Measurements from ENCODE around the gene RGS3.
A peak's percentile ranks its signal among the peaks of the same experiment; 100 is the strongest.

Gene RGS3

GRCh38 chr9:113568571-113569321 is 105.2 kb downstream of the RGS3 start:
- DNase-seq (ENCODE audit: low read depth) = no peak
- TF ChIP-seq, protein P1, sequence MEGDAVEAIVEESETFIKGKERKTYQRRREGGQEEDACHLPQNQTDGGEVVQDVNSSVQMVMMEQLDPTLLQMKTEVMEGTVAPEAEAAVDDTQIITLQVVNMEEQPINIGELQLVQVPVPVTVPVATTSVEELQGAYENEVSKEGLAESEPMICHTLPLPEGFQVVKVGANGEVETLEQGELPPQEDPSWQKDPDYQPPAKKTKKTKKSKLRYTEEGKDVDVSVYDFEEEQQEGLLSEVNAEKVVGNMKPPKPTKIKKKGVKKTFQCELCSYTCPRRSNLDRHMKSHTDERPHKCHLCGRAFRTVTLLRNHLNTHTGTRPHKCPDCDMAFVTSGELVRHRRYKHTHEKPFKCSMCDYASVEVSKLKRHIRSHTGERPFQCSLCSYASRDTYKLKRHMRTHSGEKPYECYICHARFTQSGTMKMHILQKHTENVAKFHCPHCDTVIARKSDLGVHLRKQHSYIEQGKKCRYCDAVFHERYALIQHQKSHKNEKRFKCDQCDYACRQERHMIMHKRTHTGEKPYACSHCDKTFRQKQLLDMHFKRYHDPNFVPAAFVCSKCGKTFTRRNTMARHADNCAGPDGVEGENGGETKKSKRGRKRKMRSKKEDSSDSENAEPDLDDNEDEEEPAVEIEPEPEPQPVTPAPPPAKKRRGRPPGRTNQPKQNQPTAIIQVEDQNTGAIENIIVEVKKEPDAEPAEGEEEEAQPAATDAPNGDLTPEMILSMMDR (conservative IDR thresholded peaks at IDR 0.05; ENCODE audit: low read depth, low read length) = no peak
- no peak overlapping the region for H3K4me3 ChIP-seq (ENCODE audit: low read depth, low read length)

DNA sequence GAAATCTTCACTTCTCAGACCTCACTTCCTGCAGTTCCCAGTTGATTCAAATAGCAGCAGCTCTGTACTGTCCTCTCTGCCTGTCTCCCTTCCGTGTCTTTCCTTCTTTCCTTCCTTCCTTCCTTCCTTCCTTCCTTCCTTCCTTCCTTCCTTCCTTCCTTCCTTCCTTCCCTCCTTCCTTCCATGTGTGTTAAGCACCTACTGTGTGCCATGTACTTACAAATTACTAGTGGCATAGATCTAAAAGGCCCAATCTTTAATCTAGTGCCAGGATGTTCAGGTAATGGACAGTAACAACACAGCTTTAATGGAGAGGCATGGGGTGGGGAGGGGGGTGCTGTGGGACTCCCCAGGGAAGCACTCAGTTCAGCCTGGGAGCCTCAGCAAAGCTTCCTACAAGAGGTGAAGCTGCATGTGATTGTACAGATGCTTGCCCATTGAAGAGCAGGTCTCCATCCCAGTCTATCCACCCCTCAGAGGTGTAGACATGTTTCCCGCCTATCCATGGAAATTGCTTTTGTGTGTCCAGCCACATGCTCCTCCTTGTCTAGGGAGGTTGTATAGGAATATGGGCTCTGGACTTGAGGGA is 106.0 kb downstream of the RGS3 start:
- TF ChIP-seq, protein P1 (conservative IDR thresholded peaks at IDR 0.05; ENCODE audit: low read depth, low read length) = no peak
- DNase-seq (ENCODE audit: low read depth) = no peak
- no peak overlapping the region for H3K4me3 ChIP-seq (ENCODE audit: low read depth, low read length)

DNA sequence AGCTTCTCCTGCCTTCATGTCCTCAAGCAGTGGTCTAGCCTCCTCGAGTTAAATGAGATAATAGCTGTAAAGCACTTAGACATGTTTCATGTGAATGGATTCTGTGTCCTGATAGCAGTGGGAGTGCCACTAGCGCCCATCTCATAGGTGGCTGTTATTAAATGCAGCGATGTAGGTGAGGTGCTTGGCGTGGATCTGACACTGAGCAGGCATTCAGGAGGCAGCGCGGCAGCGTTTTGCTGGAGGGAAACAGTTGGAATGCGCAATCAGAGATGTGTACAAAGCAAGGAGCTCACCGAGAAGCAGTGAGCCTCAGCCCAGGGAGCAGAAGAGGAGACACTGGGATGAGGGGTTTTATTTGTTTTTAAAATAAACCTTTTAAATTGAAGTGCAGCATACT is 106.6 kb downstream of the RGS3 start:
- no peak for DNase-seq (ENCODE audit: low read depth)
- TF ChIP-seq, protein P1 (conservative IDR thresholded peaks at IDR 0.05; ENCODE audit: low read depth, low read length) = no peak

DNA sequence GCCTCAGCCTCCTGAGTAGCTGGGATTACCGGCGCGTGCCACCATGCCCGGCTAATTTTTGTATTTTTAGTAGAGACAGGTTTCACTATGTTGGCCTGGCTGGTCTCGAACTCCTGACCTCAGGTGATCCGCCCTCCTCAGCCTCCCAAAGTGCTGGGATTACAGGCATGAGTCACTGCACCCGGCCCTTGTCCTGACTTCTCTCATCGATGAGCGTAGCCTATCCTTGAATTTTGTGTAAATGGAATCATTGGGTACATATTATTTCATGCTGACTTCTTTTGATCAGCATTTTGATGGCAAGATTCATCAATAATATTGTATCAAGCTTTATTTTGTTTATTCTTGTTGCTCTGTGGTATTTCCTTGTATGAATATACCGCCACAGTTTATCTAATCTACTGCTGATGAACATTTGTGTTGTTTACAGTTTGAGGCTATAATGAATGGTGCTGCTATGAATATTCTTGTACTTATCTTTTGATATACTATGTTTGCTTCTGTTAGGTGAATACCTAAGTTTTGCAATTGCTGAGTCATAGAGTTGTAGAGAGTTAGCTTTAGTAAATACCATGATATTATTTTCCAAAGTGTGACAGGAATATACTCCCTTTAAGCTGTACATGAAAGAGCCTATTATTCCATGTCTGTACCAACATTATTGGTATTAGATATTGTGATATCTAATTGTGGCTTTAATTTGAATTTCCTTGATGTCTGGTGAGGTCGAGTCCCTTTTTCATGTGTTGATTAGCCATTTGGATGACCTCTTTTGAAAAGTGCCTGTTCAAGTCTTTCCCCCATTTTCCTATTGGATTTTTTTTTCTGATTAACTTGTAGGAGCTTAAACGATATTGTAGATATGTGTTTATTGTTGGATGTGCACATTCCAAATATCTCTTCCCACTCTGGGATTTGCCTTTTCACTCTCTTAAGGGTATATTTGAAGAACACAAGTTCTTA is 107.5 kb downstream of the RGS3 start:
- DNase-seq (ENCODE audit: low read depth) = peak; percentile 61
- TF ChIP-seq, protein P1 (conservative IDR thresholded peaks at IDR 0.05; ENCODE audit: low read depth, low read length) = no peak
- no peak overlapping the region for H3K4me3 ChIP-seq (ENCODE audit: low read depth, low read length)

More for the DNA sequence above, 106.6 kb downstream of the RGS3 start:
- H3K4me3 ChIP-seq (ENCODE audit: low read depth, low read length) = no peak overlapping the region

- TF ChIP-seq, protein P1 (conservative IDR thresholded peaks at IDR 0.05; ENCODE audit: low read depth, low read length) = no peak
- H3K4me3 ChIP-seq (ENCODE audit: low read depth, low read length) = no peak overlapping the region
- no peak for DNase-seq (ENCODE audit: low read depth)
These were observed 108.7 kb downstream of the RGS3 start for GRCh38 chr9:113572076-113572861.

Measured in choroid plexus epithelial cell (primary cell).